ENCODE results near the gene WDR91.

The WDR91 gene

GRCh38 chr7:135159359-135160085, 51.8 kb downstream of the WDR91 start:
- no peak for DNase-seq

GRCh38 chr7:135158874-135159273, 52.5 kb downstream of the WDR91 start:
- no peak for DNase-seq

GRCh38 chr7:135158141-135158655, 53.1 kb downstream of the WDR91 start:
- no peak for DNase-seq

- DNase-seq = no peak
Observed at GRCh38 chr7:135156290-135156689, 55.0 kb downstream of the WDR91 start.

- no peak for DNase-seq
Observed at GRCh38 chr7:135154734-135155133, 56.6 kb downstream of the WDR91 start.

- DNase-seq = no peak
Observed at GRCh38 chr7:135152442-135152841, 58.9 kb downstream of the WDR91 start.

- DNase-seq = no peak
Observed at GRCh38 chr7:135151533-135151932, 59.8 kb downstream of the WDR91 start.

- no peak for DNase-seq
Observed at GRCh38 chr7:135151132-135151531, 60.2 kb downstream of the WDR91 start.

GRCh38 chr7:135150072-135150782, 61.1 kb downstream of the WDR91 start:
- DNase-seq = no peak

- no peak for DNase-seq
Observed at GRCh38 chr7:135147899-135148721, 63.2 kb downstream of the WDR91 start, which contains the start of gene TMEM140. TMEM140 (plus strand) TSS chr7:135148072; CDS start chr7:135164442, 16,370 bp downstream.

GRCh38 chr7:135147341-135147898, 63.9 kb downstream of the WDR91 start:
- DNase-seq = no peak

- no peak for DNase-seq
Observed at GRCh38 chr7:135143885-135144668, 67.2 kb downstream of the WDR91 start.

Measured in NCI-H1417 (cell line).